NCI-H524 treated with DMSO at 0.1 percent for 48 hours (cell line): ENCODE data around the gene PPP6R2.
"Not testable (repeated sequence)": the region's sequence is repeated elsewhere in the genome, so short reads cannot be mapped to it uniquely, and the experiment has no call there.

Experiments
- DNase-seq: peaks from one replicate; lab custom pipeline; 2025; lab: John Stamatoyannopoulos, UW

PPP6R2 gene

DNA sequence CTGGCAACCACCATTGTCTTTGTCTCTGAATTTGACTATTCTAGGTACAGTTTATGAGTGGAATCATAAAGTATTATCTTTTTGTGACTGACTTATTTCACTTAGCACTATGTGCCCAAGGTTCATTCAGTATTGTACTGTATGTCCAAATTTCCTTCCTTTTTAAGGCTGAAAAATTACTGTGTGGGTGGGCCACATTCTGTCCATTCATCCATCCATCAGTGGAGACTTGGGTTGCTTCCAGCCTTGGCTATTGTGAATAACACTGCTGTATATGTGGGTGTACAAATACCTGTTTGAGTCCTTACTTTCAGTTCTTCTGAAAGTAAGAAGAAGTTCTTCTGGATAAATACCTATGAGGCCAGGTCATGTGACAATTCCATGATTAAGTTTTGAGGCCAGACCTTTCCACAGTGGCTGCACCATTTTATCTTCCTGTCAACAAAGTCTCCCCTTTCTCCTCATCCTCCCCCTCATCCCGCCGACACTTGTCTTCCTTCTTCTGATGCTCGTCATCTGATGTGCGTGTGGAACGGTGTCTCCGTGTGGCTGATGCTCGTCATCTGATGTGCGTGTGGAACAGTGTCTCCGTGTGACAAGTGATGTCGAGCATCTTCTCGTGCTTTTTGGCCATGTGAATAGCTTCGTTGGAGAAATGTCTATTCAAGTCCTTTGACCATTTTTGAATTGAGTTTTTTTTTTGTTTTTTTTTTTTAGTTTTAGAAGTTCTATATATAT lies 82.2 kb downstream of the PPP6R2 start:
- no peak for DNase-seq

GRCh38 chr22:50432131-50432876 lies 89.2 kb downstream of the PPP6R2 start:
- DNase-seq: no peak

GRCh38 chr22:50432877-50433510 lies 89.9 kb downstream of the PPP6R2 start:
- DNase-seq: not testable (repeated sequence)

DNA sequence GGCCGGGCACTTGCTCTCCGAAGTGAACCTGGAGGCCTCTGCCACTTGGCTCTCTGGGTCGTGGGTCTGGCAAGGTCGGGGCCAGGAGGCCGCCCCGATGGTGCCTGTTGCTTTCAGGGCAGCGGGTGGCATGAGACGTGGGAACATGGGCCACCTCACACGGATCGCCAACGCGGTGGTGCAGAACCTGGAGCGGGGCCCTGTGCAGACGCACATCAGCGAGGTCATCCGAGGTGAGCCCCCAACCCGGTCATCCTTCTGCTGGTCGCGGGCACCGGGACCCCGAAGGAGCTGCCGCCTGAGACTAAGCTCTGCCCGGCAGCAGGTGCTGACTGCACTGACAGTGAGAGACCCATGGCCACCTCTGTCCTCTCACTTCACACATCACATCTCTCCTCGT lies 91.7 kb downstream of the PPP6R2 start:
- no peak for DNase-seq

DNA sequence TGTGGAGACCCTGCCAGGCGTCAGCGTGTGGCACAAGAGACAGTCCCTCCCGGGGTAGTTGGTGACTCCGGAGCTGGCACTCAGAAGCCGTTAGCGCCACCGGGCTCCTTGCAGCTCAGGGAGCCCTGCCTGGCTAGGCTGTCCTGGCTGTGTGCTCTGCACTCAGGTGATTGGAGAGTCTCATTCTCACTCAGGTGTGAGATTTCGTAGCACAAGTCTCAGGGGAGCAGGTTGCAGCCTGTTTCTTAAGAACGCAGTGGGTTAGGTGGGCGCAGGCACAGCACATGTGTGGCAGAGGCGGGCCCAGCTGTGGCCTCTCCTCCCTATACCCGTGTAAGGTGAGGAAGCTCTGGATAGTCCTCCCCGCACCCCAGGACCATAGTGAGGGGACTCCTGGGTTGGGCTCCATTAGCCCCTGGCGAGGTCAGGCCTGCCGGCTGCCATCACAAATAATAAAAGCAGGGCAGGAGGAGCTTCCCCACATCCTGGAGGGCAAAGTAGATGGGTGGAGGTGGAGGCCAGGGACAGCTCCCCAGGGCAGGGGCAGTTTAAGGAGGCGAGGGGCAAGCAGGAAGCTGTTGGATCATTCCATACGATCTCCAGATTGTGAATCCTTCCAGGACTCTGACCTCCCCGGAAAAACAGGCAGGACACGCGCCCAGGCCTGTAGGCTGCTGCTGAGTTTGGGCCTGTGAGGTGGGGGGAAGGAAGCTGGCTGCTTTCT lies 92.3 kb downstream of the PPP6R2 start:
- no peak for DNase-seq

- no peak for DNase-seq
Measured at GRCh38 chr22:50436015-50436830, 93.1 kb downstream of the PPP6R2 start.

DNA sequence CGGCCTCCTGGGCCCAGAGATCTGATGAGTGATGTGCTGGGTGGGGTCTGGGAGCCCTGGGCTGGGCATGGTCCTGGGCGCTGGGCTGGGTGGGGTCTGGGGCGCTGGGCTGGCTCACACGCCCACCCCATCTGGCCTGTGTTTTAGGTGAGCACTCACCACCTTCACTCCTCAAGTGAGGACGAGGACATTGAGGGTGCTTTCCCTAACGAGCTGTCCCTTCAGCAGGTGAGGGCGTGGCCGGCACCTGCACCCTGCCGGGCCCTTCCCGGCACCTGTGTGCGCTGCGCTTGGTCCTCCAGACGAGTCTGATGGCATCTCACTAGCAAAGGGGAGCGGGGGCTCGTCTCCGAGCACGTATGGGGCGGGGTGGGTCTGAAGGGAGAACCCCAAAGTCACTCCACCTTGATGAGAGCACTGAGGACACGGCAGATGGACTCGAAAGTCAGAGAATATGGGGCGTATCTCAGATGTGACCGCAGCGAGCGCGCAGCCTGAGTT lies 93.8 kb downstream of the PPP6R2 start:
- no peak for DNase-seq

DNA sequence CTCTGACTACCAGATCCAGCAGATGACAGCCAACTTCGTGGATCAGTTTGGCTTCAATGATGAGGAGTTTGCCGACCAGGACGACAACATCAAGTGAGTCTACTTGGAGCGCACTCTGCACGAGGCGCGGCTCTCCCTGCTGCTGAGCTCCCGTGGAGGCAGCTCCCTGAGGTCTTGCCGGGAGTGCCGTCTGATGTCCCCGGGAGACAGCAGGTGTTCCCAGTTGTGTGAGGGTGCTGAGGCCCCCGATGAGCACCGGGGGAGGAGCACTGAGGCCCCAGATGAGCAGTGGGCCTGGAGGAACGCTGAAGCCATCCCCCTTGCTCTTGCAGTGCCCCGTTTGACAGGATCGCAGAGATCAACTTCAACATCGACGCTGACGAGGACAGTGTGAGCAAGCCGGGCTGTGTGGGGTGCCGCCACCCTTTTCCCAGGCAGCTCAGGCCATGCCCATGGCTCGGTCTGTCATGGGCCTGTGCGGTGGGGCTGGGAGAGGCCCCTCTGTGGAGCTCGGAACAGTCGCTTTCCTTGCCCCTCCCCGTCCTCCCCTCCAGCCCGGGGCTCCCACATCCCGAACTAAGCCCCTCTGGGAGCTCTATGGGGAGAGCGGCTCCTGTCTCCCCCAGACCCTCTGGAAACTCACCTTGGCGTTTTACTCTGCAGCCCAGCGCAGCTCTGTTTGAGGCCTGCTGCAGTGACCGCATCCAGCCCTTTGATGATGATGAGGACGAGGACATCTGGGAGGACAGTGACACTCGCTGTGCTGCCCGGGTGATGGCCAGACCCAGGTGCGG lies 94.6 kb downstream of the PPP6R2 start:
- DNase-seq: no peak

GRCh38 chr22:50438305-50439275 lies 95.5 kb downstream of the PPP6R2 start:
- no peak for DNase-seq

GRCh38 chr22:50439314-50439870 lies 96.3 kb downstream of the PPP6R2 start:
- DNase-seq: no peak

DNA sequence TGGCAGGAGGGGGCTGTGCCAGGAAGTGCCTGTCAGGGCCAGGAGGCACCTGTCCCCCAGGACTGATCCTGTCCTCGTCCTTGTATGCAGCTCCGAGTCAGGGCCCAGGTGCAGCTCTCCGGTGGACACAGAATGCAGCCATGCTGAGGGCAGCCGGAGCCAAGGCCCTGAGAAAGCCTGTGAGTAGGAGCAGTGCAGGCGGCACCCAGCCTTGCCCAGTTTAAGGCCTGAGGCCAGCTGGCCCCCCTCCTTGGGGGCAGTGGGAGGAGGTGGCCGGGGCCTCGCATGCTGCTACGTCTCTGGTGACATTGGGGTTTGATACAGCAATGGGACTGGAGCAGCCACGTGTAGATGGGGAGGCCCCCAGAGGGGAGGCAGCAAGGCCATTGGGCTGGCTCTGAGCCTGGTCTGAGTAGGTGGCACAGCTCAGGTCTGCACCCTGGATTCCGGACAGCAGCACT lies 96.8 kb downstream of the PPP6R2 start:
- DNase-seq: no peak

DNA sequence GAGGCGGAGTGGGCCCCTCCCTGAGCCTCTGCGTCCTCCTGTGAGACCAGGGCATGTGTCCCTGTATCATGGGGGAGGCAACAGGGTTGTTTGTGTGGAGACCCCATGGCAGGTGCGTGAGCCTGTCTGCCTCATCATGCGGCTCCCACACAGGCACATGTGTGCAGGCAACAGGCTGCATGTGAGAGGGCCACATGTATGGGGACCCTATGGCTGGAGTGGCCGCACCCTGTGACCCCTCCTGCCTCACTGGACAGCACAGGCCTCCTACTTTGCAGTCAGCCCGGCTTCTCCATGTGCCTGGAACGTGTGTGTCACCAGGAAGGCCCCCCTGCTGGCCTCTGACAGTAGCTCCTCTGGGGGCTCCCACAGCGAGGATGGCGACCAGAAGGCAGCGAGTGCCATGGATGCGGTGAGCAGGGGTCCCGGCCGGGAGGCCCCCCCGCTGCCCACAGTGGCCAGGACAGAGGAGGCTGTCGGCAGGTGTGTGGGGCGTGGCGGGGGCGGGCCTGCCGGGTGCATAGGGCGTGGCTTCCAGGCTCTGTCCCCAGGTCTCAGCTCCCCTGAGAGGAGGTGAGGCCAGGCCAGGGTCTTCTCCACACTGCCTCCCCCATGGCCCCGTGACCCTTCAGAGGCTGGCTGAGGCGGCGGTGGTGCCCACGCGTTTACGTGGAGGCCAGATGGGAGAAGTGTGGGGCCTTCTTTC lies 97.6 kb downstream of the PPP6R2 start:
- no peak for DNase-seq

- no peak for DNase-seq
Measured at GRCh38 chr22:50441428-50441993, 98.4 kb downstream of the PPP6R2 start.

DNA sequence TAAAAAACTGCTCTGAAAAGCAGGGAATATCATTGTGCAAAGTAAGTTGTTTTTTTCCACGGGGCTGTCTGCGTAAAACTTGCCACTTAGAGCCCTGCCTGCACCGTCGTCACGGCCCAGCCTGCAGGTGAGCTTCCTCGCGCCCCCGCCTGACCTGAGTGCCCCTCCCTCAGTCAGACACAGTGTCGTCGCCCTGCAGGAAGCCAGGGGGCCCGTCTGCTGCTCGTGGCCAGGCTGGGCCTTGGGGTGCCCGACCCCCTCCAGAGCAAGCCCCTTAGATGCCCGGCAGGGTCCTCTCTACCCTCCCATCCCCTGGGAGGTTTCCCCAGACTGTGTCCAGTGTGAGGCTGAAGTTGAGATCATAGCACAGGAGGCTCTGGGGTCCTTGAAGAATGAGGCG lies 100.1 kb downstream of the PPP6R2 start:
- no peak for DNase-seq

GRCh38 chr22:50443801-50444625 lies 100.9 kb downstream of the PPP6R2 start:
- no peak for DNase-seq

DNA sequence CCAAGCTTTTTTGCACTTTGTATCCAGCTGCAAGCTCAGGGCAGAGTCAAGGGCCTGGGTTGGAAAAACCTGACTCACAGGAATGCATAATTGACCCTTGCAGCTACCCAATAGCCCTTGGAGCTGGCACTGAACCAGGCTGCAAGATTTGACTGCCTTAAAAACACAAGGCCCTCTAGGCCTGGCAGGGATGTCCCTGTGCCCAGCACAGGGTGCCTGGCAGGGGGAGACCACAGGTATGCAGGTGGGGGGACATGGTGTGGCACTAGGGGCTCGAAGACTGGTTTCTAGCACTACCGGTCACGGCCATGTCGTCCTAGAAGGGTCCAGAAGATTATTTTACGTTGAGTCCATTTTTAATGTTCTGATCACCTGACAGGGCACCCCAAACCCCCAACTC lies 101.5 kb downstream of the PPP6R2 start:
- DNase-seq: no peak
